Measurements from ENCODE around the gene CREBL2.
"Not testable (repeated sequence)": the region's sequence is repeated elsewhere in the genome, so short reads cannot be mapped to it uniquely, and the experiment has no call there.

CREBL2 gene

DNA sequence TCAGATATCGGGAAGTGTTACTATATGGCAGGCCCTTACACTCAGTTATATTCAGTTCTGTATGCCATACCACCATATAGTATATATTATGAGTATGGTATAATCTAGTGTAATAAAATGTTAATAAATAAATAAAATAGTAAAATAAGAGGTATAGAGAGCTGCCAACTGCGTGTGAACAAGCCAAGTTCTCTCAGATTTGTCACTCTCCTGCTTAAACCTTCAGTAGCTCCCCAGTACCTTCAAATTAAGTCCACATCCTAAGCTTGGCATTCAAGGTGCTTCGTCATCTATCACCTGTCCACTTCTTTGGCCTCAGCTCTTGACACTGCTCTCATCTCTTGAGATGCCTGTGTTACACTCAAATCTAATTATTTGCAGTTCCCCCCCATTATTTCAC is 12.8 kb upstream of the CREBL2 start:
- no peak for DNase-seq (ENCODE audit: low spot score)

DNA sequence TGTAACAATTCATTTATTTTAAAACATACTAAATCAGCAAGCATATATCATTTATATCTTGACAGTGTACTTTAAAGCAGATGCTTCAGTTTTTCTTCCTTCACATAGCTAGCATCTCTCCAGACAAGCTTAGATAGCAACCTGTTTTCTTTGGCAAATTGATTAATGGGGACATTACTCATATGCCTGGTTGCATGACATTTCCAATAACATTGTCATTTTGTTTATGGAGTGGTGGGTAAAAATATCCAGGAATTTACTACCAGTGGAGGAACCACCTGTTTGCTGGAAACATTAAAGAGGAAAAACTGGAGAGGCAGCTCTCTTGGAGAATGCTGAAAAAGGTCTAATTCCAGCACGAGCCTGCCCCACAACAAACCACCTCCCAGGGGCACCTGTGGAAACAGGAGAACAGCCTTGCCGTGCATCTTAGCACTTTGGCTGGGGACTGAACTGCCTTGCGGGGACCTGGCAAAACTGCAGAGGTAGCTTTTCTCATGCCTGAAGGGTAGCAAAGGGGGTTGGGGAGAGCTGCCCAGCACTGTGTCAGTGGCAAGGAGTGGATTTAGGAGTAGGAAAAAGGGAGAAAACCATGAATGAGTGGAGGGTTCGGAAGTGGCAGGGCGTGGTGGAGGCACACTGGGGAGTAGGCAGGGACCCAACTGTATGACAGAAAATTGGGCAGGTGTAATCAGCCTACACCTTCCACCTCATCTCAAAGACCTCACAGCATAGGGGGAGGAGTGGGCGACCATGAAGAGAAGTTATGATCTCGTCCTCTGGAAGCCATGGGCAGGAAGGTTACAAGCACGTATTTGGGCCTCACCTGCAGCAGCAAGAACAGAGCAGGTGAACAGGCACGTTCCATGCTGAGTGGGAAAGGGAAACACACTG is 11.7 kb upstream of the CREBL2 start:
- DNase-seq (ENCODE audit: low spot score), result no peak

DNA sequence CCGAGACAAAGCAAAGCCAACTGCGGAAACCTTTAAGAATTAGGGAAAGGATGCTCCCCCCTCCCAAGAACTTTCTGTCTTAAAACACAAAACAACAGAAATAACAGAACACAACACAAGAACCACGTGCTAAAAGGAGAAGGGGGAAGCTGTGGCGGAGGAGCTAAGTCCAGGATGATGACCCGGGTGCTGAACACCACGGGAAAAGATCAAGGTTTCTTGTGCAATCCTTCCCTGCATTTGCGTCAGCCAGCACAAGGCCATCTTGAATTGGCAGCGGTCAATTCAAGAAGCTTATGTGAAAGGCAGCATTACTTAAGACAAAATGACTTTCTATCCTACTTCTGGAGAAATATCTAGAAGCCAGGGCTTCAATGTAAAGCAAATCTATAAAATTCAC is 11.0 kb upstream of the CREBL2 start:
- no peak for DNase-seq (ENCODE audit: low spot score)

DNA sequence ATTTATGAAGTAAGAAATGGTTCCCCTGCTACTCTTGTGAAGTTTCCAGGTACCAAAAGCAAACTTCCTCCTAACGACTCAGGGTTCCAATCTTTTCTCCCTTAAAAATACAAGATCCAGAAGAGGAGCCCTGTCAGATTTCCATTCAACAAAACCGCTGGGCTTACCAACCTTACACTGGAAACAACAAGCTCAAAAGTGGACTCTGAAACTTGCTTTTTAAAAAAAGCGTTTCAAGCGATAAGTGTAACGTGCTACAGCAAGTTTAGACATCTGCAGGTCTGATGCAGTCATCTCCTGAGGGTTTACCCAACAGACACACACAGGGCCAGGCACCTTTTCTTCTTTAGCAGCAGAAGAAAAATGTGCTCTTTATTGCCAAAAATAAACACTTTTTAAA is 6.9 kb upstream of the CREBL2 start:
- no peak for DNase-seq (ENCODE audit: low spot score)

DNA sequence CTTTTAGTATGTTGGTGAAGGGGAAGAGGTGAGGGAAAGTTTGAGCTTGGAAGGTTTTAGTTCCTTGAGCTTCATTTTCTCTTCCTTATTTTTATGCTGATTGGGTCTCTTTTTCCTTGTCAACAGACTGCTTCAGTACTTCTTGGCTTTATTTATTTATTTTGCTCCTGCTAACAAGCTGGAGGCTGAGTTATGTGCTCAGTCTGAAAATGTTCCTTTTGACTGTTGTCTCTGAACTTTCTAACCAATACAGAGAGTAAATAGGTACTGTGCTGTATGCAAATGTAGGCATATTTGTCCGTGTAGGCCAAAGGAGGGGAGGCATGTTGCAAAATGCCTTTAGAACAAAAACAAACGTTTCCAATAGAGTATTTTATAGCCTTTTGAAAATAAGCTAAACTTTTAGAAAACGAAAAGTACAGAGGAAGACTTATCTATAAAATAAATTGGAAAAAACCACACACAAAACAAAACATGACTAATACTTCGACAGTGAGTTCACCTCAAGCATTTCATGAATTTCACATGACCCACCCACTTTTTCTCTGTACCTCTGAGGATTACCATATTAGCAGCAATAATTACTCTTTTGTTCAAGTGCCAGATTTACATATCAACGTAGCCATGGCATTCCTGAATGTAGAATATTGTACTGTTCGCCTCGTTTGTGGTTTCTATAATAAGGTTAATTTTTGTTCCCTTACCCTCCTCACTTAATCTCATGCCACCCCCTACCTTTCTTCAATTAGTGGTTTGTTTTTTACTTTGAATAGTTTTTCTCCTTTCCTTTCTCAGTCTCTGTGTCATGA is 4.7 kb upstream of the CREBL2 start:
- peak; percentile 11 for DNase-seq (ENCODE audit: low spot score)

DNA sequence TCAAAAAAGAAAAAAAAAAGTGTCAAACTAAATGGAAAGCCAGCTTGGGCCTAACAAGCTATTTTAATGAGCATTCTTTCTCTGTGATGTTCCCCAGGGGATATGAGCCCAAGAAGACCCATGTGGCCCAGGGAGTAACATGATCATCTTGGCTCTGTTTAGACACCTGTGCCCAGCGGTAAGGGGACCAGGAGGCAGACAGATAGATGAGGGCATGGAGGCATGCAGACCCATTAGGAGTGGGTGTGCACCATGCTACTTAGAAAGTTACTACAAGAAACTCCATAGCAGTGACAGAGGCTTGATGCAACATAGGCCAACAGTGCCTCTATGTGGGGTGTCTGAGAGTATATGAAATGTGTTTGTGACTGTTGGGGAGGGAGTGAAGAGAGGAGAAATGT is 3.1 kb upstream of the CREBL2 start:
- no peak for DNase-seq (ENCODE audit: low spot score)

DNA sequence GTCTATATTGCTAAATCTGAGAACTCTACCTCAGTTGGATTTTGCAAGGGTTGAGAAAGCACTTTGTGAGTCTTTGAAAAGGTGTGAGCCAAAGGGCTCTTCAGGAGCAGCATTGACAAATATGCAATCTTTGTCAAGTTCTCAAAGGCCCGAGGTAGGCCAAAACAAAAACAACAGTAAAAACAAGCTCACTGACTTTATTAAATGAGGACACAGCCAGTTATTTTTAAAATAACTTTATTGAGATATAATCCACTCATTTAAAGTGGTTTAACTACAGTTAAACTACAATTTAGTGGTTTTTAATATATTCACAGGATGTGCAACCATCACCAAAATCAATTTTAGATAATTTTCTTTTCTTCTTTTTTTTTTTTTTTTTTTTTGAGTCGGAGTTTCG is 2.0 kb upstream of the CREBL2 start:
- DNase-seq (ENCODE audit: low spot score), result no peak

DNA sequence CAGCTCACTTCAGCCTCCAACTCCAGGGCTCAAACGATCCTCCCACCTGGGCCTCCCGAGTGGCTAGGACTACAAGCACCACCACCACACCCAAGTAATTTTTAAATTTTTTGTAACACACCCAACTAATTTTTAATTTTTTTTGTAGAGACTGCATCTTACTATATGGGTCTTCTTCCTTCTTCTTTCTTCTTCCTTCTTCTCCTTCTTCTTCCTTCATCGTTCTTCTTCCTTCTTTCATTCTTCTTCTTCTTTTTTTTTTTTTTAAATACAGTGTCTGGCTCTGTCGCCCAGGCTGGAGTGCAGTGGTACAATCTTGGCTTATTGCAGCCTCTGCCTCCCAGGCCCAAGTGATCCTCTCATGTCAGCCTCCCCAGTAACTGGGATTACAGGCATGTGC is 965 bp upstream of the CREBL2 start:
- DNase-seq (ENCODE audit: low spot score), result no peak

DNA sequence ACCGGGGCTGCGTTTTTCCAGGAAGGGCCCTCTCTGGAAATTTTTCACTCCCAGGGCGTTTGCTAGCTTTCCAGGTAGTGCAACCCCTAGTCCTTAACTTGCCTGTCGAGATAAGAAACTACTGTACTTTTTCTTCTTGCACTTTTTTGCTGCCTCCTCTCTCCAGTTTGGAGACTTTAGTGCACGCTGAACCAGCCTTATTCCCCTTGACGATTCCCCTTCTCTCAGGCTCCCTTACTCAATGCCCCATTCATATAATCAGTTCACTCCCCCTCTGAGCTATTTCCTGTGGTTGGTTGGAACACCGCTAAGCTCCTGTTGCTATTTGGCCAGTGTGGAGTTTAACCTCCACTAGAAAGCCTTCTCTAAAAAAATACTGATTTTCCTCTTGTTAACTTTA is 682 bp downstream of the CREBL2 start:
- peak; percentile 51 for DNase-seq (ENCODE audit: low spot score)

DNA sequence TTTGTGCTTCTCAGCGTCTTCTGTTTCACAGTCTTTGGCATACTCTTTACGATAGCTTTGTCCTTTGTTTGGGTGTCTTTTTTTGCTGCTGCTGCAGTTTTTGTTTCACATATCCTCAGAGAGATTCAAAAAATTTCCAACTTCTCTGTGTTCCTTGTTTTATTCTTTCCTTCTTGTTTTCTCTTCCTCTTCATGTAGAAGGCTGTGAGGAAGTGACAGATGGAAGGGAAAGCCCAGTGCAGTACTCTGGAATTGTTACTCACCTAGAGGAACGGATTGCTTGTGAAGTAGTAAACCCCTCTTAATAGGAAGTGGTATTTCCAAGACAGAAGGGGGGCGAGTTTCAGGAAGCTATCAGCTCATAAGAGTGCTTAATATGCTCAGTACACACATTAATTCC is 1.7 kb downstream of the CREBL2 start:
- DNase-seq (ENCODE audit: low spot score), result no peak

DNA sequence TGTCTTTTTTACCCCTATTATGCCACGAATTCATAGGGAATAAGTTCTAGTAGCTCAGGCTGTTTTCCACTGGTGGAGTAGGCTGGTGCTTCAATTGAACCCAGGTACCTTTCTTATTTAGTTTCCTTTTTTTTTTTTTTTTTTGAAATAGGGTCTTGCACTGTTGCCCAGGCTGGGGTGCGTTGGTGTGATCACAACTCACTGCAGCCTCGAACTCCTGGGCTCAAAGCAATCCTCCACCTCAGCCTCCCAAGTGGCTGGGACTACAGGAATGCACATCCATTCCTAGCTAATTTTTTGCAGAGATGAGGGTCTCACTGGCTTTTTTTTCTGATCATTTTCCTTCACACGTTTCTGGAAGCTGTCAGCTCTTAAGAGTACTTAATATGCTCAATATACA is 2.7 kb downstream of the CREBL2 start:
- no peak for DNase-seq (ENCODE audit: low spot score)

DNA sequence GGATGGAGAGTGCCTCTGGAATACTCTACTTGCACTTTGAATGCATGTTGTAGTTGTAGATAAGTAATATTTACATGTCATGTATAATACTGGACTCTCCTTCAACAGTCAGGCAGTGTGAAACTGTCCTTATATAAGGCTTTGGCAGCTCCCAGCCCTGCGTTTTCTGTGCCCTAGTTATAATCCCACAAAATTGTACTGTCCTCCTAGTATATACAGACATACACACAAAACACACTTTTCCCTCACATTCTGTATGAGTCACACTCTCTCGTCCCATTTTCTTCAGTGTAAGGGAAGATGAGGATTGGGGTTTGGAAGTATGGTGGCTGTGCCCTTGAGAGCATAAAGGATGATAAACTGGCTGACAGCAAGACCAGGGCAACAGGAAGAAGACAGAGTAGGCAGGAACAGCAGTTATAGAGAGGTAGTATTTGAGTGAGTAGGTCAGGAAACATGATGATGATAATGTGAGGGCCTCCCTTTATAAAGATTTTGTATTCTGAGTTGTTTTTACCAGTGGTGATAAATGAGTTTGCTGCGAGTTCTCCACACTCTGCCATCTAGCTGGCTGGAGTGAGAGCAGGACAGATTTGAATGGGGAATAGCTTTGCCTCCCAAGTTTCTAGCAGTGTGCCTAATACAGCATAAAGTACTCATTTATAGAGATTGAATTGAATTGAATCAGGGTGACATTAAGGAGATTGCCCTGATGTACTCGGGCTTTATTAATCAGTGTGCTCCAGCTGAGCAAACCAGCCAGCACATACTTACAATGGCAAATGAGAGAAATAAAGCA is 5.0 kb downstream of the CREBL2 start:
- no peak for DNase-seq (ENCODE audit: low spot score)

DNA sequence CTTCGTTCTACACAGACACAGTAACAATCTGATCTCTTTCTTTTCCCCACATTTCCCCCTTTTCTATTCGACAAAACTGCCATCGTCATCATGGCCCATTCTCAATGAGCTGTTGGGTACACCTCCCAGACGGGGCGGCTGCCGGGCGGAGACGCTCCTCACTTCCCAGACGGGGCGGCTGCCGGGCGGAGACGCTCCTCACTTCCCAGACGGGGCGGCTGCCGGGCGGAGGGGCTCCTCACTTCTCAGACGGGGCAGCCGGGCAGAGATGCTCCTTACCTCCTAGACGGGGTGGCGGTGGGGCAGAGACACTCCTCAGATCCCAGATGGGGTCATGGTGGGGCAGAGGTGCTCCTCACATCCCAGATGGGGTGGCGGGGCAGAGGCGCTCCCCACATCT is 6.4 kb downstream of the CREBL2 start:
- DNase-seq (ENCODE audit: low spot score), result not testable (repeated sequence)

DNA sequence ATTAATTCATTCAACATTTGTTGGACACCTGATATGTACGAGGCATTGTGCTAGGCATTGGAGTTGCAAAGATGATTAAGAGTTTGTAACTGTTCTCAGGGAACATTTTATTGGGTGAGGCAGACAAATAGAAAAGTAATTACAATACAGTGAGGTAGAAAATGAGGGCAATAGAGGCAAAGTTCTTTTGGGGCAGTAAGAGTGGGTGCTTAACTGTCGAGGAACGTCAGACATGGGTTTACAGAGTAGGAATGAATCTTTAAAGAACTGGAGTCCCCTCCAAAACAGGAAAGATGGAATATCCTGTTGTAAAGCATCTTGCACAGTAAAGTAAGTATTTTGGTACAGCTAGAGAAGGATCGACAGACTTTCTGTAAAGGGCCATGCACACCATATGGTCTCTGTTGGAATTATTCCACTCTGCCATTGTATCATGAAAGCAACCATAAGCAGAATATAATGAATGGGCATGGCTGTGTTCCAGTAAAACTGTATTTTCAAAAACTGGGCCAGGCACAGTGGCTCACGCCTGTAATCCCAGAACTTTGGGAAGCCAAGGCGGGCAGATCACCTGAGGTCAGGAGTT is 9.1 kb downstream of the CREBL2 start:
- DNase-seq (ENCODE audit: low spot score), result no peak

DNA sequence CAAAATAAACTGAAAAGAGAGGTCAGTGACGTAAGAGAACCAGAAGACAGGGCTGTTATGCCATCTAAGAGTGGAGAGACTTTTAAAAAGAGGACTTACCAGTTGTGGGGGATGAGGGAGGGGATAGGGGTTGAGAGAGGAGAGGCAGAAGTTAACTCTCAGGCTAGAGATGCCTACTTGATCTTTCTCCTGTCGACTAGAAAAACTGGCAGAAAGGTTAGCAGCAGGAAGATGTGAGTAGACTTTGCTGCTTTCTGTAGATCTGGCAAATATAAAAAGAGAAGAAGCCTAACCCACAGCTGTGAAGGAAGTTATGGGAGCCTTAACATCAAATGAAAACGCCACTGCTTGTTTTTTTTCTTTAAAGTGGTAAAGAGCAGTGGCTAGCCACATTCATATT is 10.7 kb downstream of the CREBL2 start:
- DNase-seq (ENCODE audit: low spot score), result no peak

DNA sequence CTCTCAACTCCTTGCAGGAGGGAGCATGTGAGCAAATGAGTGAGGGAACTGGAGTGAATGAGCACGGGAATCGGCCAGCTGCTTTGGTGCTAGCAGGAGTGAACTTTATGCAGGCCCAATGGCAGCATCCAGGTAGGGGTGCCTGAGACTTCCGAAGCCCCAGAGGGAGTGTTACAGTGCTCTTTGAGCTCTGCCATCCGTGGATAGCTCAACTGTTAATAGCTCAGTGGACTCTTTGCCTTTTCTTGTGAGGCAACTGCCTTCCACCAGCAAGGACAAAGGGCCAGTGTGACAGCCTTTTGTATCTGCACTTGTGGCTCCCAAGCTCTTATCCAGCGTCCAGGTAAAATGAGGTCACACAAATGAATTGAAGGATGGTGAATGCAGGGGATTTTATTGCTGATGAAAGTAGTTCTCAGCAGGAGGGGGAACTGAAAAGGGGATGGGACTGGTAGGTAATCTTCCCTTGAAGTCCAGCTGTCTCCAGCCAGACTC is 12.9 kb downstream of the CREBL2 start:
- no peak for DNase-seq (ENCODE audit: low spot score)

DNA sequence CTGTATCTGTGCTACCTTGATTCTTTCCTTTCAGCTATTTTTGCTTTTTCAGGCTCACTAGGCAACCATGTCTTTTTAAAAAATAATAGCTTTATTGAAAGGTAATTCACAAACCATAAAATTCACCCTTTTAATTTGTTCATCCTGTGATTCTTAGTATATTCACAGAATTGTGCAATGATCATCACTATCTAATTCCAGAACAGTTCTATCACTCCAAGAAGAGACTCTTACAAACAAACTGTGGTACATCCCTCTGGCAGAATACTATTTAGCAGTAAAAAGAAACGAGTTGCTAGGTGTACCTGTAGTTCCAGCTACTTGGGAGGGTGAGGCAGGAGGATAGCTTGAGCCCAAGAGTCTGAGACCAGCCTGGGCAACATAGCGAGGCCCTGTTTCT is 14.8 kb downstream of the CREBL2 start:
- no peak for DNase-seq (ENCODE audit: low spot score)

DNA sequence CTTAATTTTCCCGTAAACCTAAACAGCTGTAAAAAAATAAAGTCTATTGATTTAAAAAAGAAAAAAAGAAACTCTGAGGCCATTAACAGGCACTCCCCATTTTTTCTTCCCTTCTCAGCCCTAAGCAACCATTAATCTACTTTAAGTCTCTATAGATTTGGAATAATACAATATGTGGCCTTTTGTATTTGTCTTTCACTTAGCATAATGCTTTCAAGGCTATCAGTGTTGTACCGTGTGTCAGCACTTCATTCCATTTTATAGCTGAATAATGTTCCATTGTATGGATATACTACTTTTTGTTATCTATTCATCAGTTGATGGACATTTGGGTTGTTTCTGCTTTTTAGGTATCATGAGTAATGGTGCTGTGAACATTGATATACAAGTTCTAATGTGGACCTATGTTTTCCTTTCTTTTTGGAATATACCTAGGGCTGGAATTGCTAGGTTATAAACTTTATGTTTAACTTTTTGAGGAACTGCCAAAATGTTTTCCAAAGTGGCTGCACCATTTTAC is 15.7 kb downstream of the CREBL2 start:
- DNase-seq (ENCODE audit: low spot score), result no peak

DNA sequence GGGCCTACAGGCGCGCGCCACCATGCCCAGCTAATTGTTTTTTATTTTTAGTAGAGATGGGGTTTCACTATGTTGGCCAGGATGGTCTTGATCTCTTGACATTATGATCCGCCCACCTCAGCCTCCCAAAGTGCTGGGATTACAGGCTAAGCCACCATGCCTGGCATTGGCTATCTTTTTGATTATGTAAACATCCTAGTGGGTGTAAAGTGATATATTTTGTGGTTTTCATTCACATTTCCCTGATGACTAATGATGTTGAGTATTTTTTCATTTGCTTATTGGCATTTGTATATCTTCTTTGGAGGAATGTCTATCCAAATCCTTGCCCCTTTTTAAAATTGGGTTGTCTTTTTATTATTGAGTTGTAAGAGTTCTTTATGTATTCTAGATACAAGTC is 16.3 kb downstream of the CREBL2 start:
- no peak for DNase-seq (ENCODE audit: low spot score)

DNA sequence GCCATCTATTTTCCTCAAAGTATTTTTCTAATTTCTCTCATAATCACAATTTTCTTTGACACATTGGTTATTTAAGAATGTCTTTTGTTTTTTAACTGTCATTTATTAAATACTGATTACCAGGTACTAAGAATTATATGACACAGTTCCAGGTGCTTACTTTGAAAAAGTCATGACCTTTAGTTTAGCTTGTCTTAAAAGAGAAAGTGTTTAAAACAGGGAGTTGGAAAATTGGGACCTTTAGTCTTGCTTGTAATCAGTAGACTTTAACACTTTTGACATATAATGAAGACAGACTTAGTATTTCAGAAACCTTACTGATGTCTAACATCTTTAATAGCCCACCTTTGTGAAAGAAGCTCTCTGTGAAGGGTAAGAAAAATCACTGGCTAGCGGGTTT is 19.2 kb downstream of the CREBL2 start:
- no peak for DNase-seq (ENCODE audit: low spot score)

DNA sequence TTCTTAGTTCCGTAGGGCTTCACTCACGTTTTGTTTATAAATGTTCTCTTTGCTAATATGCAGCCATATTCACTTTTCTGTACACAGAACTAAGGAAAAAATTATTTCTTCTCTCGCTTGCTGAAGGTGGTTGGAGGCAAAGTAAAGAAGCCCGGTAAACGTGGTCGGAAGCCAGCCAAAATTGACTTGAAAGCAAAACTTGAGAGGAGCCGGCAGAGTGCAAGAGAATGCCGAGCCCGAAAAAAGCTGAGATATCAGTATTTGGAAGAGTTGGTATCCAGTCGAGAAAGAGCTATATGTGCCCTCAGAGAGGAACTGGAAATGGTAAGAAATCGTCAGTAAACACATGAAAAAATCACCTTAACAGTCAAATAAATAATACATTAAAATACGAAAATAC is 24.0 kb downstream of the CREBL2 start:
- DNase-seq (ENCODE audit: low spot score), result no peak

DNA sequence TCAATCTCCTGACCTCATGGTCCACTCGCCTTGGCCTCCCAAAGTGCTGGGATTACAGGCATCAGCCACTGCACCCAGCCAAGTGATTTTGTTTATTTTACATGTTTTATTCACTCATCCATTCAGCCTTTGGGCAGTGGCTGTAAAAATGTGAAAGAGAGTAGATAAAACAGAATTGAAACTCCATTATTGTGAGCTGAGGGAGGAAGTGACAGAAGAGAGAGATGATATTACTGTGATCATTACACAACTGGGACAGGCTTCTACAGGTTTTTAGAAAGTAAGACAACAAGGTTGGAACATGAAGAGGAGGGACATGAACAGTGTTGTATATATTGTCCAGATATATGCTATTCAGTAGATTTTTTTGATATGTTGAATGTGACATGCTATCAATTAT is 25.0 kb downstream of the CREBL2 start:
- DNase-seq (ENCODE audit: low spot score), result no peak
